Islet precursor cell (in vitro differentiated cells): ENCODE results near the gene SLC13A2.
A peak's percentile ranks its signal among the peaks of the same experiment; 100 is the strongest.
"Not testable (repeated sequence)": the region's sequence is repeated elsewhere in the genome, so short reads cannot be mapped to it uniquely, and the experiment has no call there.

Experiments
- DNase-seq: peaks from one replicate; pipeline ENCODE4 v3.0.0-alpha.2; 2018

SLC13A2 gene

GRCh38 chr17:28519236-28519635, 45.8 kb downstream of the SLC13A2 start:
- no peak for DNase-seq

- no peak for DNase-seq
Measured at GRCh38 chr17:28520687-28521086, 47.2 kb downstream of the SLC13A2 start.

GRCh38 chr17:28521311-28522085, 48.1 kb downstream of the SLC13A2 start:
- DNase-seq: no peak

- not testable (repeated sequence) for DNase-seq
Measured at GRCh38 chr17:28522281-28522680, 48.8 kb downstream of the SLC13A2 start.

GRCh38 chr17:28523186-28523585, 49.7 kb downstream of the SLC13A2 start:
- no peak for DNase-seq

- DNase-seq: no peak
Measured at GRCh38 chr17:28523876-28524275, 50.4 kb downstream of the SLC13A2 start.

GRCh38 chr17:28524476-28525424, 51.3 kb downstream of the SLC13A2 start:
- DNase-seq: peak; percentile 76

GRCh38 chr17:28526381-28526780, 52.9 kb downstream of the SLC13A2 start:
- DNase-seq: no peak

- DNase-seq: no peak
Measured at GRCh38 chr17:28527181-28527681, 53.8 kb downstream of the SLC13A2 start.

- DNase-seq: no peak
Measured at GRCh38 chr17:28527859-28528258, 54.4 kb downstream of the SLC13A2 start.

GRCh38 chr17:28528327-28529012, 55.0 kb downstream of the SLC13A2 start:
- DNase-seq: no peak

- no peak for DNase-seq
Measured at GRCh38 chr17:28529013-28529400, 55.6 kb downstream of the SLC13A2 start.

GRCh38 chr17:28530250-28530649, 56.8 kb downstream of the SLC13A2 start:
- DNase-seq: no peak

- no peak for DNase-seq
Measured at GRCh38 chr17:28530926-28531325, 57.5 kb downstream of the SLC13A2 start.

- DNase-seq: no peak
Measured at GRCh38 chr17:28532050-28532960, 58.9 kb downstream of the SLC13A2 start.

GRCh38 chr17:28533091-28533807, 59.8 kb downstream of the SLC13A2 start:
- no peak for DNase-seq

GRCh38 chr17:28534740-28535375, 61.4 kb downstream of the SLC13A2 start:
- DNase-seq: no peak

GRCh38 chr17:28536532-28537218, 63.2 kb downstream of the SLC13A2 start:
- no peak for DNase-seq

- no peak for DNase-seq
Measured at GRCh38 chr17:28537219-28537610, 63.8 kb downstream of the SLC13A2 start.

- DNase-seq: no peak
Measured at GRCh38 chr17:28538296-28538895, 65.0 kb downstream of the SLC13A2 start.
